HG02970 (cell line): Measurements from ENCODE around the gene SORL1-AS1.

Source experiments
- ATAC-seq: cut with Tn5 transposase; IDR thresholded peaks from one replicate; pipeline ENCODE4 v1.9.1; 2021; ENCODE audit warnings: mild to moderate bottlenecking, moderate library complexity, moderate number of reproducible peaks; ENCODE audit not compliant: unreplicated experiment, low FRiP score

Gene SORL1-AS1

GRCh38 chr11:121435551-121436511 lies 16.9 kb downstream of the SORL1-AS1 start:
- no peak for ATAC-seq

- no peak for ATAC-seq
These were observed 17.6 kb downstream of the SORL1-AS1 start for GRCh38 chr11:121435132-121435531.

DNA sequence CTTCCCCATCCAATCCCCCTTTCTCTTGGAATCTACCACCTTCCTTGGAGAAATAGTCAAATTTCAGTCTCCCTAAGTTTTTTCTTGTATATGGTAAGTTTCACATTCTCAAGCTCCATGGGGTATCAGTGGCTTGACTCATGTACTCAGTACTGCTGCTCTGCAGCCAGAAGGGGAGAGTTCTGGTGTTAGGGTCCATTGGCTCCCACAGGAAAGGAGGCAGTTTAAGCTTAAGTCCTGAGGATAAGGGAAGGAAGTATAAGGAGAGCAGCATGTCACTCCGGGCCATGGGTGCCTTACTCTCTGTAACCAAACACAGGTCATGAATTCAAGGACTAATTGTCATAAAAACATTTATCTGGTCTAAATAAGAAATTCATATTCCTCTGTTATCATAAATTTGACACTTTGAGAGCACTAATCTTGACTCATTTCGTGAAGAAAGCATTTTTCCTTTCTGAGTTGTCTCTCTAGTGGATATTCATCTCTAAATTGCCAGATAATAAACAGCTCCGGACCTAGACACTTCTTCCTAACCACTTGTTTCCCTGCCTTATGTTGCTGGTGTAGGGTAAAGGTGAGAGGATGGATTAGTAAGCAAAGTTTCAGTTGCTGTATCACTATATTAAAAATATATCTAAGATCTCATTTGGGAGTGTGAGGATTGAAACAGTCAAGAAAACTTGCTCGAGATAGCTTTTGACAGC lies 20.8 kb downstream of the SORL1-AS1 start:
- ATAC-seq, result no peak

DNA sequence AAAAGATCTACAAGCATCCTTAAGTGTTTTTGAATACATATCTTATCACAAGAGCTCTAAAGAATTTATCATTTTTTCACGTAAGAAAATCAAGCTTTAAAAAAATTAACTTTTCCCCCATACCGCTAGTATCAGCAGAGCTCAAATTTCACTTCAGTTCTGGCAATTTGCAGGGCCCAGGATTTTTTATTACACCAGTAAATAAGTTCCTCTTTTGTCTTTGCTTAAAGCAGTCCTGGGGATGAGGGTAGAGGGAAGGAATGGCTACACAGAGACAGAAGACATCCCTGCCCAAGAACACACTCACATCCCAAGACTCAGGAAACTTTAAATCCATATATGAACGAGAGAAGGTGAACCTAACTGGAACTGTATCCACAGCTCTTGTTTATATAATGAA lies 23.2 kb downstream of the SORL1-AS1 start:
- no peak for ATAC-seq

GRCh38 chr11:121427400-121427744 lies 25.4 kb downstream of the SORL1-AS1 start:
- no peak for ATAC-seq

GRCh38 chr11:121426476-121427399 lies 26.0 kb downstream of the SORL1-AS1 start:
- no peak for ATAC-seq

DNA sequence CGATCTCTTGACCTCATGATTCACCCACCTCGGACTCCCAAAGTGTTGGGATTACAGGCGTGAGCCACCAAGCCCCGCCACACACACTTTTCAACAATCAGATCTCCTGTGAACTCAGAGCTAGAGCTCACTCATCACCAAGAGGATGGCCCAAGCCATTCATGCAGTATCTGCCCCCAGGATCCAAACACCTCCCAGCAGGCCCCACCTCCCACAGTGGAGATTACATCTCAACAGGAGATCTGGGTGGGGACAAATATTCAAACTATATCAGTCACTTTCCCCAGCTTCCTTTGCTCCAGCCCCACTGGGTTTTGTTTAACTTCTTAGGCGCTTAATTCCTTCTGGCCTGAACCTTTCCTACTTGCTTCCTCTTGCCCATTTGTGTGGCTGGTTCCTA lies 26.9 kb downstream of the SORL1-AS1 start:
- no peak for ATAC-seq

GRCh38 chr11:121422675-121423074 lies 30.1 kb downstream of the SORL1-AS1 start:
- ATAC-seq, result no peak

- ATAC-seq, result no peak
These were observed 31.4 kb downstream of the SORL1-AS1 start for GRCh38 chr11:121421149-121421901.

- ATAC-seq, result no peak
These were observed 32.4 kb downstream of the SORL1-AS1 start for GRCh38 chr11:121420398-121420797.

DNA sequence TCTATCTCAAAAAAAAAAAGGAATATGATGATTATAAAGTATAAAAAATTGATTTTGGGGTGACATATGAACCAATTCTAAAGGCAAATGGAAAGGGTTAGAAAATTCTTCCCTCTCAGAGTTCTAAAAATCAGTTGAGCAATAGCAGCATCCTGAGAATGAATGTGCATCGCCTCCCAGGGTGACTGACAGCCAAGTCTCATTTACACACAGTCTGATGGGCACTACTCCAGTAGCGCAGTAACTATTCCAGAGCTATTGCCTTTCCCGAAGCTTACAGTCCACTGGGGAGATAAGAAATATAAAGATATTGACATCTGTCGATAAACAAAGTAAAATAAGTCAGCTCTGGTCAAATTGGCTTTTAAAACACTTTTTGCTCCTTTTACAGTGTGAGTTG lies 32.9 kb downstream of the SORL1-AS1 start:
- no peak for ATAC-seq

GRCh38 chr11:121418625-121419114 lies 34.1 kb downstream of the SORL1-AS1 start:
- peak; percentile 42 for ATAC-seq

DNA sequence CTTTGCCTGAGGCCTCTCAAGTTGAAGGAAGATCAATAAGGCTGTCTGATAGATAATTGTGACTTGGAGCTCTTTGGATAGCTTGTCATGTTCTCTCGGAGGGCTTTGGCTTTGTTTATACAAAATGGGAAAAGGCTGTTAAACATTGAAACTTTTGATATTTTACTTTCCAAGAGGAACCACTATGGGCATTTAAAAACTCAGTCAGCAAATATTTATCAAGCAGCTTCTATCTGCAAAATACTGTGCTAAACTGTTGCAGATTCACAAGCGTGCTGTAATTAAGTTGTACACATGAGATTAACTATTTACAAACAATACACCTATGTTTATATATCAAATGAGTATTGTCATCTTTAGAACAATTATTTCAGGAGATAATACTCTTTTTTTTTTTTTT lies 35.2 kb downstream of the SORL1-AS1 start:
- ATAC-seq, result no peak

DNA sequence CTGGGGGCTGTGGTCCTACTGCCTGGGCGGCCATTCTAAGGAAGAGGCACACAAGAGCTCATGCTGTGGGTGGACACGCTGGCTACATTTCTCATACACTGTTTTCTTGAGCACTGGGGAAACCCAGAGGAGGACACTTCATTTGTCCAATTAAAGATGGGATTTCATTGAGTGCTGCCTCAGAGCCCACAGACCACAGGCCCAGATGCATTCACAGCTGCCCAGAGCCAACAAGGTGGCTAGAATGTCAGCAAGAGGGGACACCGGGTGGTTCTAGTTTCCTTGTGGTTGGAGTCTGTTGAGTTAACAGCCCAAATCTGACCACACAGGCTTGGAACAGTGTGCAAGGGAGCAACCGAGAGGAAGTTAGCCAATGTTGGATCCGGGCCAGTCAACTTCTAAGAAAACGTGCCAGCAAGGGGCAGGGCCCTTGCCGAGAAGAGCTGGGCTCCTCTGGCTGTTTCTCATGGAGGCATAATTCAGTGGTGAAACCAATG lies 35.7 kb downstream of the SORL1-AS1 start:
- ATAC-seq, result no peak

DNA sequence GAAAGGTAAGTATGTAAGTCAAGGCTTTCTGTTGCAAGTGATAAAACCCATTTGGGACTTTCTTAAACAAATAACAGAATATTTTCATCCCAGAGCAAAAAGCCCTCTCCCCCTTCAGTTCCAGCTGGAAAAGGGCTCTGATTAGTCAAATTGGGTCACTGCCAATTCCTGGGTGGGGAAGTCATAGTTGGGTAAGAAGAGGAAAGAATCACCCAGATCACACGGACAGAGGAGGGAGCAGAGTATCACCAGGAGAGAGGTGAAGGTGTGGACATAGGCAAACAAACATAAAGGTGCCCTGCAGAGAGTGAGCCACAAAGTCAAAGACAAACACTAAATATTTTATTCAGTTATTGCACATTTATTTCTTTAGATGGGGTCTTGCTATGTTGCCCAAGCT lies 36.9 kb downstream of the SORL1-AS1 start:
- no peak for ATAC-seq

GRCh38 chr11:121414141-121414913 lies 38.4 kb downstream of the SORL1-AS1 start:
- no peak for ATAC-seq

GRCh38 chr11:121412711-121413415 lies 39.9 kb downstream of the SORL1-AS1 start:
- no peak for ATAC-seq

DNA sequence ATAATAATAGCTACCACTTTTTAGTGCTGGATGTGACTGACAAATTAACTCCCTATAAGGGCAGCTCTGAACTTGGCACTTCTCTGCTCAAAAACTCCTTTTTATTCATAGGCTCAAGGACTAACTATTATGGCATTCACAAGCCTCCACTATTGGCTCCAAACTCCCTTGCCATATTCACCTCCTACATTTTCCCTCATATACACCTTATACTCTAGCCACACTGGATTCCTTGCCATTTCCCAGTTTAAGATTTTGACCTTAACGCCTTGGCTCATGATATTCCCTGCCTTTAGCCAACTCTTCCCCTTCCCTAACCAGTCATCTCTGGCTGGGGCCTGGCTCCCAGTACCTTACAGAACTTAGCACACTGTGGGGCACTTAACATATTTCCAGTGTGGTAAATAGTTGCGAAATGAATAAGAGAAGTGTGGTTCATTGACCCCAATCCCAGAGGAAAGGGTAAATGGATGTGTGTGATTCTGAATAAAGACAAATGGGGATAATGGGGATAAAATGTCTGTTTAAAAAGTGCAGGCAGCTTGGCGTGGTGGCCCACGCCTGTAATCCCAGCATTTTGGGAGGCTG lies 40.7 kb downstream of the SORL1-AS1 start:
- no peak for ATAC-seq
